GM12878 (cell line): ENCODE results near the gene DGKQ. TPM values are rescaled to one million over a fixed set of nuclear protein-coding genes. Genes with fewer than 3 reads are reported as not detected.

Source experiments
- ATAC-seq: fragments of 200-7000 bp; cut with Tn5 transposase; 3 replicates; pipeline ENCODE4 v1.9.1; 2020; ENCODE audit warnings: mild to moderate bottlenecking, moderate library complexity
- BruUV-seq: library from RNA; stranded (reverse); fragments of 400-500 nt; replicated peaks from 2 replicates; lab custom pipeline; 2021; lab: Mats Ljungman, UMichigan
- CTCF ChIA-PET: fragments of 300-600 bp; sonication (Branson Sonifier 250); formaldehyde crosslinking; extraction: SDS; loops from one replicate; lab custom pipeline; 2021; ENCODE audit warnings: inconsistent platforms; lab: Yijun Ruan, JAX
- POLR2A ChIA-PET: fragments of 350-600 bp; formaldehyde crosslinking; extraction: SDS; loops from one replicate; lab custom pipeline; 2021; ENCODE audit warnings: inconsistent platforms; lab: Charles Lee
- RAD21 ChIA-PET: fragments of 300-600 bp; sonication (Branson Sonifier 250); formaldehyde crosslinking; loops from one replicate; lab custom pipeline; 2023; ENCODE audit warnings: antibody characterized with exemption; ENCODE audit not compliant: unreplicated experiment; lab: Charles Lee
- SMC1A ChIA-PET: fragments of 300-600 bp; sonication (Branson Sonifier 250); formaldehyde crosslinking; loops from one replicate; lab custom pipeline; 2023; ENCODE audit not compliant: unreplicated experiment, uncharacterized antibody; lab: Charles Lee
- DNase-seq: peaks from one replicate; pipeline ENCODE4 v3.0.0-alpha.2; 2011; ENCODE audit warnings: low read depth, low spot score
- FAIRE-seq: peaks from 3 replicates; lab custom pipeline; 2011; peaks lifted over from hg19 to GRCh38; lab: Jason Lieb, UNC
- H2AFZ ChIP-seq: 2 replicates; pipeline ENCODE4 v1.6.0; 2011; ENCODE audit warnings: low read depth, low read length, control low read depth; ENCODE audit not compliant: control insufficient read depth
- H3K27ac ChIP-seq: 2 replicates; pipeline ENCODE4 v1.5.1; 2011; ENCODE audit warnings: control low read depth; ENCODE audit not compliant: control insufficient read depth, insufficient read depth
- H3K27me3 ChIP-seq, 2 experiments: replicated peaks in 1 of 2; 2 replicates each; pipeline versions ENCODE4 v1.6.0 to v1.6.1; 2011; ENCODE audit warnings: low read length in 1 of 2; ENCODE audit not compliant: control insufficient read depth in 2 of 2, insufficient read depth in 2 of 2
- H3K36me3 ChIP-seq, 2 experiments: 2 replicates each; pipeline ENCODE4 v1.5.1; 2011; ENCODE audit warnings: low read length in 1 of 2; ENCODE audit not compliant: control insufficient read depth in 2 of 2, insufficient read depth in 2 of 2
- H3K4me1 ChIP-seq: 2 replicates; pipeline ENCODE4 v1.6.1; 2011; ENCODE audit warnings: mild to moderate bottlenecking, low read length, moderate library complexity, mixed read lengths; ENCODE audit not compliant: control insufficient read depth, insufficient read depth
- H3K4me2 ChIP-seq: 2 replicates; pipeline ENCODE4 v1.6.0; 2011; ENCODE audit warnings: control low read depth; ENCODE audit not compliant: control insufficient read depth, insufficient read depth
- H3K4me3 ChIP-seq: fragments of 200-600 bp; sonication (generic); 2 replicates; pipeline ENCODE4 v1.5.1; 2016
- H3K79me2 ChIP-seq: 2 replicates; pipeline ENCODE4 v1.6.0; 2011; ENCODE audit warnings: low read length; ENCODE audit not compliant: control insufficient read depth, insufficient read depth
- H3K9ac ChIP-seq: 2 replicates; pipeline ENCODE4 v1.8.0; 2011; ENCODE audit warnings: low read length, control low read depth, mixed read lengths; ENCODE audit not compliant: control insufficient read depth, insufficient read depth
- H3K9me3 ChIP-seq: replicated peaks from 3 replicates; pipeline ENCODE4 v1.5.1; 2011; ENCODE audit warnings: mild to moderate bottlenecking, low read length; ENCODE audit not compliant: control insufficient read depth, insufficient read depth
- H4K20me1 ChIP-seq: 2 replicates; pipeline ENCODE4 v1.6.0; 2011; ENCODE audit not compliant: control insufficient read depth, insufficient read depth
- E2F8 ChIP-seq: fragments of 450-650 bp; IDR thresholded peaks from 2 replicates; pipeline ENCODE4 v1.6.1; 2018; ENCODE audit warnings: mild to moderate bottlenecking, low read depth, moderate library complexity; ENCODE audit not compliant: partially characterized antibody
- HCFC1 ChIP-seq: fragments of 150-350 bp; IDR thresholded peaks from 2 replicates; pipeline ENCODE4 v1.6.1; 2014; ENCODE audit warnings: low read length
- IKZF1 ChIP-seq: fragments of 450-650 bp; conservative IDR thresholded peaks from 2 replicates; pipeline ENCODE4 v1.6.1; 2017; ENCODE audit warnings: antibody characterized with exemption, mild to moderate bottlenecking
- NR2C2 ChIP-seq: IDR thresholded peaks from 2 replicates; pipeline ENCODE4 v1.6.1; 2011; ENCODE audit warnings: borderline replicate concordance, low read depth; ENCODE audit not compliant: control insufficient read depth, insufficient read length
- WGBS: methylation state at CpG from one replicate; pipeline ENCODE4 v1.1.6; 2016; ENCODE audit warnings: low lambda C conversion rate; ENCODE audit not compliant: insufficient replicate concordance, insufficient coverage; ENCODE audit errors: missing lambda C conversion rate; 5-methylcytosine and 5-hydroxymethylcytosine counted together
- in situ Hi-C: fragments of 300-500 bp; cut with MboI; formaldehyde crosslinking; loops from 9 replicates; pipeline ENCODE4 v1.14.3; 2018; ENCODE audit warnings: mixed read lengths
- intact Hi-C: fragments of 100-400 bp; cut with micrococcal nuclease; formaldehyde crosslinking; loops from one replicate; pipeline ENCODE4 v1.14.2; 2022; ENCODE audit not compliant: unreplicated experiment
- polyA plus RNA-seq, 11 experiments: library from polyadenylated mRNA; depleted of rRNA in 4 of 11; unstranded in 6 of 11; stranded (reverse) in 5 of 11; fragments of >200 nt; fragmentation: Nextera tagmentation in 4 of 11; fragmentation: Illumina TruSeq in 1 of 11; extraction: Ambion mirVana in 4 of 11; extraction: Trizol in 1 of 11; gene quantifications; 1 replicate in 1 of 11; 2 replicates in 10 of 11; pipeline versions ENCODE4 v1.2.1 to v1.2.3, GENCODE V29; 2011 to 2016; ENCODE audit warnings: inconsistent platforms in 2 of 11, missing spikeins in 2 of 11, low read depth in 1 of 11
- total RNA-seq, 4 experiments: library from RNA; depleted of rRNA in 3 of 4; stranded (reverse); fragments of >200 nt in 3 of 4; fragmentation: Illumina TruSeq in 1 of 4; extraction: Trizol in 1 of 4; gene quantifications; 2 replicates each; pipeline versions ENCODE4 v1.2.1 to v1.2.3, GENCODE V29; 2013 to 2021

DGKQ gene
- total and polyA plus RNA-seq, 10 of the 15 experiments (the other 5 are each of a cell fraction or from before 2014, with no cell fraction given): 0.11 to 10.5 (median 1.4) TPM

DNA sequence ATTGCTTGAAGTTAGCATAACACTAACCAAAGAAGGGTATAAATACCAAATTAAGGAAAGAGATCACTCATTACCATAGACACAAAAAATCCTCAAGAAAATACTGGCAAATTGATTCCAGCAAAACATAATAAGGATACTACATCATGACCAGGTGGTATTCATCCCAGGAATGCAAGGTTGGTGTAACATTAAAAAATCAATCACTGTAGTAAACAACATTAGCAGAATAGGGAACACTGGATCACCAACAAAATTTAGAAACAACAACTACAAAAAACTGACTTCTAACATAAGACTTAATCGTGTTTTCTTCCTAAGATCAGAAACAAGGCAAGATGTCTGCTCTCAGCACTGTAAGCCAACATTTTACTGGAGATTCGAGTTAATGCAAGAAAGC, 55.4 kb downstream of the DGKQ start:
- DNase-seq: no peak
- POLR2A ChIA-PET: interaction anchor here (1.0 kb wide), 1 partner anchor 14 kb away, joined by 3 read pairs; the partner anchor contains the start of genes GAK and TMEM175

More for the DNA sequence above, 55.4 kb downstream of the DGKQ start:
- H3K4me1 ChIP-seq: peaks cover 33% of the 10 kb centered on the region
- in situ Hi-C loops (no loop called here), intact Hi-C loops (no loop called here)
- no peak overlapping the region for H3K4me2 ChIP-seq
- H3K9ac ChIP-seq: no peak overlapping the region
- ChIA-PET CTCF (no interaction called here), RAD21 (no interaction called here), SMC1A (interaction anchor here (1.4 kb wide), 2 partner anchors 16 to 26 kb away, joined by 3 to 4 read pairs; no protein-coding TSS in a partner anchor)
- WGBS: 100% methylated on average over 2 of the region's 2 CpGs
- no peak overlapping the region for H3K27ac ChIP-seq
- H3K4me3 ChIP-seq: no peak overlapping the region
- peaks cover 77% of the 10 kb centered on the region for H3K79me2 ChIP-seq
- H4K20me1 ChIP-seq: peaks cover 3% of the 10 kb centered on the region; the same call in 1 of the 2 replicates
- FAIRE-seq: no peak
- H3K36me3 ChIP-seq: peaks cover 2 to 4% of the 10 kb centered on the region in 2 experiments; a peak in 3 of 4 replicates
- peaks cover 9% of the 10 kb centered on the region; the same call in 2 of the 3 replicates for H3K9me3 ChIP-seq
- ATAC-seq: no peak
- TF ChIP-seq NR2C2: no peak
- TF ChIP-seq E2F8: no peak
- no peak for TF ChIP-seq IKZF1
- TF ChIP-seq HCFC1: no peak
- H3K27me3 ChIP-seq: no peaks in the 10 kb centered on the region
- no peak overlapping the region for H2AFZ ChIP-seq
- no TSS peak for BruUV-seq
